HG02938 (cell line): ENCODE results near the gene MYL12A.
"Not testable (repeated sequence)": the region's sequence is repeated elsewhere in the genome, so short reads cannot be mapped to it uniquely, and the experiment has no call there.

Experiments
- ATAC-seq: cut with Tn5 transposase; IDR thresholded peaks from one replicate; pipeline ENCODE4 v1.9.1; 2021; ENCODE audit warnings: mild to moderate bottlenecking, moderate library complexity; ENCODE audit not compliant: unreplicated experiment

The MYL12A gene

GRCh38 chr18:3247240-3248061, at the start of gene MYL12A:
TSS of gene MYL12A (plus strand) at chr18:3247801. CDS start at chr18:3253248, 5,447 bp downstream.
- peak; percentile 80 for ATAC-seq

DNA sequence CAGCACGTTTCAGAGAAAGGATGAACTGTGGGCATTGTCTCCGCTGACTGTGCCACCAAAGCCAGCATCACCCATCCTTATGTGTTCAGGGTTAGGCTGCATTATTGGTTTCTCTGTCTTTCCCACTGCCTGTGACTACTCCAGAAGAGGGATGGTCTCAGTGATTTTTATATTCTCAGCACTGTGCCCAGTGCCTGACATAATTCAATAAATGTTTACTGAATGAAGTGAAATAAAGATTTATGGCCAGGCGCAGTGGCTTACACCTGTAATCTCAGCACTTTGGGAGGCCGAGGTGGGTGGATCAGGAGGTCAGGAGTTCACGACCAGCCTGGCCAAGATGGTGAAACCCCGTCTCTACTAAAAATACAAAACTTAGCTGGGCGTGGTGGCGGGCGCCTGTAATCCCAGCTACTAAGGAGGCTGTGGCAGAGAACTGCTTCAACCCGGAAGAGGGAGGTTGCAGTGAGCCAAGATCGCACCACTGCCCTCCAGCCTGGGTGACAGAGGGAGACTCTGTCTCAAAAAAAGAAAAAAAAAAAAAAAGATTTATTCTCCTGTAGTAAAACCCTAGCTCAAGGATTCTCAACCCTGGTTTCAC, 49.2 kb upstream of the MYL12A start:
- ATAC-seq: not testable (repeated sequence)

GRCh38 chr18:3199942-3200645, 47.5 kb upstream of the MYL12A start:
- no peak for ATAC-seq

DNA sequence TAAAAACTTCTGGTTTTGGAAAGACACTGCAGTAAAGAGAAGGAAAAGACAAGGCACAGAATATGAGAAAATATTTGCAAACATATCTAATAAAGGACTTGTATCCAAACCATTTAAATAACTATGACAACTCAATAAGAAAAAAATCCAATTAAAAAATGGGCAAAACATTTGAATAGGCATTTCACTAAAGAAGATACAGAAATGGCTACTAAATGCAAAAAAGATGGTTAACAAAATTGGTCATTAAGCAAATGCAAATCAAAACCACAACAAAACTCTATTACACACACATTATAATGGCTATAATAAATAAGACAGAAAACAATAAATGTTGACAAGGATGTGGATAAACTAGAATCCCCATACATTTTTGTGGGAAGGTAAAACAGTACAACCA, 42.4 kb upstream of the MYL12A start:
- ATAC-seq: no peak

DNA sequence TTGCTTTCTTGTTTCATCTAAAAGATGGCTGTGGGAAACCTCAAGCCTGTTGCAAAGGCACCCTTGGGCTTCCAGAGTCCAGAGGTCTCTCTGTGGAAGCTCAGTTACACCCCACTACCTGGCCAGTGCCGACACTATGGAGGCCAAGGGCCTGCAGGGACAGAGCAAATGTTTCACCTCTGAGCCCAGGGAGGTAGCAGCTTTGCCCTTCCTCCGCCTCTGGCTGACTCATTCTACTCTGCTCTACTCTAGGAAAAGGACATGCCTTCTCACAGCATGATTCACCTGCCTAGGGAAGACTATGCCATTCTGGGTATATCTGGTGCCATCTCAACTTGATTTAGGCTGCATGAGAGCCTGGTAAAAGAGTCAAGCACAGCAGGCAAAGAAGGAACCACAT, 40.0 kb upstream of the MYL12A start:
- no peak for ATAC-seq

DNA sequence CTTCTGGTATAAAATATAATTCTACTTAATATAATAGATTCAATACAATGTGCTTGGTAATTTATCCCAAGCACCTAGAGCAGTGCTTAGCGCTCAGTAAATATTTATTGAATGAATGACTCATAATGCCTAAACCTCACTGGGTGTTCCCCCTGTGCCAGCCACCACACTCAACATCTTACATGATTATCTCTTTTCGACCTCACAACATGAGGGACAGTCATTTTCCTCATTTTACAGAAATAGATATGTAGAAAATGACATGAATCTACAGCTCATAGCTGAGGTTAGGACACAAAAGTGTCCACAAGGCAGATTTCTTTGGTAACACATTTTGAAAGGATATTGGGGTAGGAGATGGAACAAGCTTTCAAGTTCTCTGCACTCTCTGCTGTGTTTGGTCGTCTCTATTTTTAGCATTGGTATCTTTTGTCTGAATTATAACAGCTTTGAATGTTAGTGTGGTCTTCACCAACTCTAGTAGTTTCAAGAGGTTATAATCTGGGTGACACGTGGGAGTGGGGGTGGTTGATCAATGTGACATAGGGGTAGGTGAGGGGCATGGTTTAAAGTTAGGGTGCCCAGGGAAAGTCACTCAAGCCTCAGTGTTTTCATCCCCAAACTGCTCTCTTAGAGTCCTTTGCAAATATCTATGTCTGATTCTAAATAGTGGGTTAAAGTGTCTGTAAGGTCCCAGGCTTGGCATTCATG, 37.6 kb upstream of the MYL12A start:
- peak; percentile 70 for ATAC-seq

- no peak for ATAC-seq
These were observed 36.2 kb upstream of the MYL12A start for GRCh38 chr18:3211236-3211992.

- no peak for ATAC-seq
These were observed 34.9 kb upstream of the MYL12A start for GRCh38 chr18:3212657-3213056.

DNA sequence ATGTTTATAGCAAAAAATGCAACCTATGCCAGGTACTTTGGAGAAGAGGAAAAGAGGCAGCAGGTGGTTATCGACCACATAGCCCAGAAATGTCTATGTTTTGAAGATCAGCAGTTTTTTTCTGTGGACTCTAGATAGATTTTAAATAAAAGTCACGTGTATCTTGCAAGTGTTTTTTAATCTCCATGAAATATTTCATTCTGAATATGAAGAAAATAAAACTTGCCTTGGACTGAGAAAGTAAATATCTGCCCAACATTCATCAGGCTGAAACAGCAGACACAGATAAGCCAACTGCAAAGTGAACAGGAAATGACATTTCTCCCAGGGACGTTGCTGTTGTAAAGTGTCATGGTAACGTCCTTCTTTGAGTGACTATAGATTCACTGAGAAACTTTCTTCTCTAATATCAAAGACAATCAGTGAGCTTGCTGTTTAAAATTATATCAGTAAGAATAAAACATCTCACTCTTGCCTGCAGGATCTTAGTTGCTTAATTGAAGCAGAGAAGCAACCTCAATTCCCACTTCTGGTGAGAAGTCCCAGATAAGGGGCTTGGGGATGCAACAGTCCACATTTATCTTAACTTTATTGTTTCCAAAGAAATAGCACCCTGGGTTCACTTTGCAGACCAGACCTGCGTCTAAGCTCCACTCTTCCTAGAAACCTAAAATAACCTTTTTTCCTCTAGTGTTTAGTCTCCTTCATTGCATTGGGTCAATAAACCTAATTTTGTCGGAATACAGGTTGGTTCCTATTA, 34.1 kb upstream of the MYL12A start:
- no peak for ATAC-seq

DNA sequence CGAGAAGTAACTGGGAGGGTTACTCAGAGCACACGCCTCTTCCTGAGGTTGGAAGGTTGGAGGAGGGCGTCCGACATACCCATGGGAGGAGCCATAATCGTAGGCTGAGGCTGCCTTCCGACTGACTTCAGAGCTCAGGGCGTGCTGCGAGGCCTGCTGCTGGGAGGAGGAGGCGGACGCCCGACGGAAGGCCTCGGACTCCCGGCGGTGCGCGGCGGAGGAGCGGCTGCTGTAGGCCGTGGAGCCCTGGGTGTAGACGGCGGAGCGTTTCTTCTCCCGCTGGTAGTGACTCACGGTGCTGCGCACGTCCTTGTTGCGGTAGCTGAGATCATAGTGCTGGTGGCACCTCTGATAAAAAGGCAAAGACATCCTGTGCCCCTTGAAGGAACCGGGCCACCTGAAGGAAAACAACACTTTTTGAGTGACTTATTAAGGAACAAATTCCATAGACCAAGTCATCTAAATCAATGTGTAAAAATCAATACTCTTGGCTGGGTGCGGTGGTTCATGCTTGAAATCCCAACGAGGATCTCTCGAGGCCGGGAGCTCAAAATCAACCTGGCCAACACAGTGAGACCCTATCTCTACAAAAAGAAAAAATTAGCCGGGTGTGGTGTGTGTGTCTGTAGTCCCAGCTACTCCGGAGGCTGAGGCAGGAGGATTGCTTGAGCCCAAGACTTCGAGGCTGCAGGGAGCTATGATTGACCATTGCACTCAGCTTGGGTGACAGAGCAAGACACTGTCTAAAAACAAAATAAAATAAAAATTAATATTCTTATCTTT, 32.6 kb upstream of the MYL12A start:
- no peak for ATAC-seq

GRCh38 chr18:3216987-3217386, 30.6 kb upstream of the MYL12A start:
- ATAC-seq: no peak

DNA sequence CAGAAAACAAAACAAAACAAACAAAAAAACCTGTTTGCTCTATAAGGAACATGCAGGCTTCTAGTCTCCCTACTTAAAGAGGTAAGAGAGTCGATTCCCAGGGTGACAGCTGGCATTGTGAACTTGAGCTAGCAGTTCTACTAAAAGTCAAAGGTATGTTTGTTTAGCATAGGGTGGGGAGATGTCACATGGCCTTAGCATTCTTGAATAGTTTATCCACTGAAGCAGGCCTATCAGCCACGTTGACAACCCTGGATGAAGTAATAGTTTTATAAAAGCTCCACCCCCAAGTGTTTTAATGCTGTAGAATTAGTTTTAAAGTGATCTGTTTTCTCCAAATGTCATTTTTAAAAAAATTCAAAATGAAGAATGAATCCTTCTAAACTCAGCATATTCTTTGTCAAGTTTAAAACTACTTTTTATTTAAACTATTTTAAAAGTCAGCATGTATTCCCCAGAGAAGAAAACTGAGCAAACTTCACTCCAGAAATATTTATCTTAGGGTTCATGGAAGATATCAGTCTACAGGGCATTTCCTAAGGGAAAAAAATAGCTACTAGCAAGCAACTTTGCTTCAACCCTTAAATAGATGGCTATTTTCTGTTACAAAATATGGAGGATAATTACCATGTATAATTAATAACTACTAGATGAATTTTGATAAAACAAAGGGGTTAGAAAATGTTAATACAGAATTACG, 29.5 kb upstream of the MYL12A start:
- ATAC-seq: no peak

GRCh38 chr18:3218819-3219218, 28.8 kb upstream of the MYL12A start:
- no peak for ATAC-seq

DNA sequence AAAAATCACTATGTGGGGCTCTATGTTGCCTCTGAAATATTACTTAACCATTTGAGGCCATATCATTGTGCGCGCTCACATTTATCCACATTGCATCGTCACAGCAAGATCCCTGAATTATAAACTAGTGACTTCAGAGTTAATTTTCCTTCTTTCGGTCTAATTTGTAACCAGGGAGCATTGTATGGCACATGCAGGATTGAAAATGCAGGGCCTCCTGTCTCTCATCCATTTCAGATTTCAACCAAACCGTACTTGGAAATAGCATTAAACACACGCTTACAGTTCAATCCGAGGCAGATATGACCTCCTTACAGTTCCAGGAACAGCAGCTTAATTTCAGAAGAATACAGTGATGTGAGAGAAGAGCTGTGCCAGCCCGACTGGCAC, 28.4 kb upstream of the MYL12A start:
- ATAC-seq: no peak

DNA sequence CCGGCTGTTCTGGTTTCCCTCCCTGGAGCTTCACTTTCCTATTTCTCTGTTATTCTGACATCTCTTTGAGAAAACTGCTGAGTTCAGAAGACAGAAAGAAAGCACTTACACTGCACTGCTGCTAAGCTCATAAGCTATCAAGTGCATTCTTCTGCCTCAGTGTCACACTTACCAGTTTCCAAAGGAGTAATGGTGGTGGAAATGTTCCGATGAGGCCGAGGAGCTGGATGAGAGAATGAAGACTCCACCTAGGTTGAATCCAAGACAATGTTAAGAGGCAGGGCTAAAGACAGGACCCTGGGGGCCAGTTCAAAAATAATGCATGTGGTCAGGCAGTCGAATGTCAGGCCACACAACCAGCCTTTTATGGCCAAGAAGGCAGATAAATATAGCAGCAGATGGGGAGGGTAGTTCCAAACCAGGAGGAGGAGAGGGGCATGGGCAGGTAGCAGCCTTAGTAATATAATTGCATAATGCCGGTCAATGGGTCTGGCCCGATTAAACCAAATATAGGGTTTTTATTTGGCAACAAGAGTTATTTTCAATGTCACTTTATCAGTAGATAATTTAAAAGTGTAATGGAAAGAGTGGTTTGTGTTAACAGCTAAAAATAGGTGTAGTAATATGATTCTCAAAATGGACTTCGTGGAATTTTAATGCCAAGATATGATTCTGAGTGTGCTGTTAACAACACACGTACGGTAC, 27.8 kb upstream of the MYL12A start, which contains the start of gene MYOM1:
TSS of gene MYOM1 (minus strand) at position 338 of the 705 bp plus-strand sequence. CDS start 4,745 bp downstream, outside the sequence.
- no peak for ATAC-seq

DNA sequence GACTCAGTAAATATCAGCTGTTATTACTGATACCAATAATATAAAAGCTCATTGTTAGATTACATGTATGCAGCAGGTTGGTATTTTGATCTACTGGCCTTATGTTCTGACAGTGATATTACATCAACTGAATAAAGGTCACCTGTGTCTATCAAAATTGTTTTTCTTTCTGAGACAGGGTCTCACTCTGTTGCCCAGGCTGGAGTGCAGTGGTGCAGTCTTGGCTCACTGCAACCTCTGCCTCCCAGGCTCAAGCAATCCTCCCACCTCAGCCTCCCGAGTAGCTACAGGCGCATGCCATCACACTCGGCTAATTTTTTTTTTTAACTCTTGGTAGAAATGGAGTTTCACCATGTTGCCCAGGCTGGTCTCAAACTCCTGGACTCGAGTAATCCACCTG, 26.7 kb upstream of the MYL12A start:
- ATAC-seq: not testable (repeated sequence)

DNA sequence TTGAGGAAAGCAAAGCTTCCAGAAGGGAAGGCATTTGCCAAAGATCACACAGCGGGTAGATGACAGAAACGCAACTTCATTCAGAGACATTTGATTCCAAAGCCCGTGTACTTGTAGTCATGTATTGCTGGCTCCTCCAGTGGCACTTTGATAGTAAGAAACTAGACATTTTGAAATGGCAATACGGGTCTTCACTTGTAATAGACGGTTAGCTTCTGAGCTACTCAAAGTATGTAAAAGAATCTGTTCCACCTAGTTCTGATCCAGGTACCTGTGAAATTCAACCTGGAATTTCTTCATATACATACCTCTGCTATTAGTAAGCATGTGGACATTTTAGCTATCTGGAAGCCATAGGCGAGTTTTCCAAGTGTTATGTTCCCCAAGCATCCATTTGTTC, 26.1 kb upstream of the MYL12A start:
- ATAC-seq: no peak

- no peak for ATAC-seq
These were observed 24.2 kb upstream of the MYL12A start for GRCh38 chr18:3223356-3223755.
